HG03095 (cell line): ENCODE results near the gene NACAD.

Source experiments
- ATAC-seq: cut with Tn5 transposase; IDR thresholded peaks from one replicate; pipeline ENCODE4 v1.9.1; 2021; ENCODE audit warnings: moderate library complexity; ENCODE audit not compliant: unreplicated experiment

The NACAD gene

GRCh38 chr7:45075871-45076796 is 12.6 kb downstream of the NACAD start:
- ATAC-seq = no peak

GRCh38 chr7:45075355-45075644 is 13.5 kb downstream of the NACAD start:
- ATAC-seq = no peak

GRCh38 chr7:45074528-45075354 is 14.0 kb downstream of the NACAD start:
- ATAC-seq = no peak

GRCh38 chr7:45073786-45074527 is 14.8 kb downstream of the NACAD start:
- no peak for ATAC-seq

- no peak for ATAC-seq
Observed at GRCh38 chr7:45073031-45073785, 15.6 kb downstream of the NACAD start.

GRCh38 chr7:45072131-45073030 is 16.4 kb downstream of the NACAD start:
- ATAC-seq = no peak

- no peak for ATAC-seq
Observed at GRCh38 chr7:45071528-45071927, 17.2 kb downstream of the NACAD start.

GRCh38 chr7:45070254-45070642 is 18.5 kb downstream of the NACAD start:
- ATAC-seq = no peak

GRCh38 chr7:45069444-45070253 is 19.1 kb downstream of the NACAD start:
- ATAC-seq = no peak

GRCh38 chr7:45068236-45069023 is 20.3 kb downstream of the NACAD start:
- no peak for ATAC-seq

GRCh38 chr7:45067582-45067981 is 21.2 kb downstream of the NACAD start:
- no peak for ATAC-seq

- ATAC-seq = no peak
Observed at GRCh38 chr7:45066409-45066808, 22.4 kb downstream of the NACAD start.

GRCh38 chr7:45065031-45065995 is 23.5 kb downstream of the NACAD start:
- no peak for ATAC-seq

GRCh38 chr7:45064047-45064725 is 24.6 kb downstream of the NACAD start:
- ATAC-seq = no peak

- ATAC-seq = no peak
Observed at GRCh38 chr7:45061806-45062425, 26.9 kb downstream of the NACAD start.

GRCh38 chr7:45061352-45061751 is 27.4 kb downstream of the NACAD start:
- no peak for ATAC-seq
